Bronchial epithelial cell (primary cell): ENCODE measurements around the gene PRR29. TPM values are rescaled to one million over a fixed set of nuclear protein-coding genes. Genes with fewer than 3 reads are reported as not detected.

Source experiments
- DNase-seq: peaks from one replicate; pipeline ENCODE4 v3.0.0-alpha.2; 2010; ENCODE audit warnings: low read depth
- FAIRE-seq: peaks from 2 replicates; lab custom pipeline; 2011; peaks lifted over from hg19 to GRCh38; lab: Jason Lieb, UNC
- H3K27me3 ChIP-seq: 2 replicates; pipeline ENCODE4 v1.5.1; 2011; ENCODE audit warnings: low read length; ENCODE audit not compliant: control insufficient read depth, insufficient read depth
- H3K36me3 ChIP-seq: 2 replicates; pipeline ENCODE4 v1.5.1; 2011; ENCODE audit warnings: low read length; ENCODE audit not compliant: control insufficient read depth, insufficient read depth
- H3K4me3 ChIP-seq: 2 replicates; pipeline ENCODE4 v1.5.1; 2011; ENCODE audit warnings: mild to moderate bottlenecking, low read depth, low read length, control low read depth
- CTCF ChIP-seq: IDR thresholded peaks from 2 replicates; pipeline ENCODE4 v1.5.1; 2011; ENCODE audit warnings: mild to moderate bottlenecking, moderate library complexity, low read length, control low read depth, inconsistent platforms; ENCODE audit not compliant: insufficient read depth, severe bottlenecking
- total RNA-seq: library from RNA; depleted of rRNA; stranded (reverse); fragments of >200 nt; gene quantifications from 2 replicates; pipeline ENCODE4 v1.2.1, GENCODE V29; 2014

The PRR29 gene
- total RNA-seq, 1 donor from 2014 or later: not detected

DNA sequence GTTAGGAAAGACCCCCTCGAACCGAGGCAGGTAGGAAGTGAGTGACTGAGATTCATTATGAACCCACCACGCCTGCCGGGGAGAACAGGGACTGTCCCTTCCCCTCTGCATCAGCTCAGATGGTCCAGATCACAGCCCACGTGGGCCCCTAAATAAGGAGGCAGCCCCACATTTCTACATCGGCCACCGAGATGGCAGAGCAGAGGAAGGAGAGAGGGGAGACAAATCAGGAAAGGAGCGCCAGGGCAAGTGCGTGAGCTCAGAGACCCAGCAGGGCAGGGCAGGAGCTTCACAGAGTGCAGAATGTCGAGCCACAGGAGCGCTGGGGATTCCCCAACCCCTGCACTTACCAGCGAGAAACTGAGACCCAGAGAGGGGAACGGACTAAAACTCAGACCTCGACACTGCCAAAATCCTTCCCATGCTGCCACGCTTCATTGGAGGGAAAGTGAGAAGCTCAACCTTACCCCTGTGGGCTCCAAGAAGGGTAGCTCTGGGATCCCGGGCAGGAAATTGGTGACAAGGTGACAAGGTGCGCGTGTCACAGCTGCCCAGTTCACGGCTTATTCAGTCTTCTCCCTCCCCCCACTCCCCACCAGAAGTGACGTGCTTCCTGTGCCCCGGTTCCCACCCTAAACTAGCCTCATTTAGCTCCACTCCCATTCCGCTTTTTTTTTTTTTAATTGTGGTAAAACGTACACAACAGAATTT is 22.1 kb downstream of the PRR29 start, which contains the start of gene ICAM2:
Gene ICAM2, minus strand, starts transcription at position 578 of the 711 bp plus-strand sequence. CDS start 13,942 bp downstream, outside the sequence.
- no peak for TF ChIP-seq CTCF
- DNase-seq (no peak), FAIRE-seq (no peak)
- Histone ChIP-seq H3K4me3 (peak within 1 kb of the TSS; percentile 19), H3K36me3 (no peaks in the 10 kb centered on the region), H3K27me3 (no peaks in the 10 kb centered on the region)

GRCh38 chr17:64022611-64023063 is 24.5 kb downstream of the PRR29 start:
- DNase-seq: no peak
- H3K36me3 ChIP-seq: no peaks in the 10 kb centered on the region
- no peak overlapping the region for H3K4me3 ChIP-seq
- TF ChIP-seq CTCF: no peak
- no peak for FAIRE-seq
- H3K27me3 ChIP-seq: no peaks in the 10 kb centered on the region

- DNase-seq (peak; percentile 35), FAIRE-seq (no peak)
- Histone ChIP-seq H3K4me3 (no peak overlapping the region), H3K27me3 (no peaks in the 10 kb centered on the region), H3K36me3 (no peaks in the 10 kb centered on the region)
- TF ChIP-seq CTCF: no peak
These were observed 26.1 kb downstream of the PRR29 start for GRCh38 chr17:64024215-64024654.

- Histone ChIP-seq H3K4me3 (no peak overlapping the region), H3K27me3 (no peaks in the 10 kb centered on the region), H3K36me3 (no peaks in the 10 kb centered on the region)
- TF ChIP-seq CTCF: no peak
- DNase-seq: peak; percentile 65
- FAIRE-seq: no peak
These were observed 26.9 kb downstream of the PRR29 start for GRCh38 chr17:64024781-64025731.

GRCh38 chr17:64025732-64026294 is 27.7 kb downstream of the PRR29 start:
- Histone ChIP-seq H3K27me3 (no peaks in the 10 kb centered on the region), H3K36me3 (no peaks in the 10 kb centered on the region), H3K4me3 (no peak overlapping the region)
- DNase-seq: peak; percentile 47
- peak; percentile 97 for TF ChIP-seq CTCF
- no peak for FAIRE-seq
